Tibial nerve (tissue), 4 donors: ENCODE results near the gene PLEKHA6.

Experiments used
- EP300 ChIP-seq, 2 donors: sonication (generic); formaldehyde crosslinking; IDR thresholded peaks; one replicate each; pipeline ENCODE4 v1.6.1; 2017; ENCODE audit warnings: antibody characterized with exemption in 2 of 2, mild to moderate bottlenecking in 1 of 2
- POLR2A ChIP-seq, 2 donors: fragments of 450-650 bp; IDR thresholded peaks; one replicate each; pipeline ENCODE4 v1.6.1; 2017; ENCODE audit warnings: antibody characterized with exemption in 2 of 2, mild to moderate bottlenecking in 2 of 2, moderate library complexity in 2 of 2
- TF ChIP-seq, protein P1 (sequence below), 5 experiments: fragments of 200-600 bp in 3 of 5; fragments of 450-650 bp in 2 of 5; sonication (generic) in 3 of 5; IDR thresholded peaks; one replicate each; pipeline ENCODE4 v1.5.1; 2016 to 2019; ENCODE audit warnings: antibody characterized with exemption in 5 of 5, mild to moderate bottlenecking in 3 of 5, moderate library complexity in 2 of 5

DNA sequence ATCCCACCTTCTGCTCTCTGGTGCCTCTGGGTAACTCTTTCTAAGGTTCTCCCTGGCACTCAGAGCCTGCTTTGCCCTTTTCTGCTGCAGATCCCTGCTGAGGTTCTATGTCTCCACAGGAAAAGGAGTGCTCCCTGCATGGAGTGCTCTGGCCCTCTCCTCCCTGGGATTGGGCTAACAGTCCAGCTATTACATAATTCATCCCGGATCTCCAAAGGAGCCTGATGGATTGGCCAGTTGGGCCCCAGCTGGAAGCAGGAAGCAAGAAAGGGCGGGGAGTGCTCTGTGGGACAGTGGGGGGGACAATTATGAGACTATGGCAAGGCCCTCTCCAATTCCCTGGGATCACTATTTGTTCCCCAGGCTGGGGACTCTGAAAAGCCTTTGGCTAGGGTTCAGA lies 94.1 kb downstream of the PLEKHA6 start:
- TF ChIP-seq, protein P1, sequence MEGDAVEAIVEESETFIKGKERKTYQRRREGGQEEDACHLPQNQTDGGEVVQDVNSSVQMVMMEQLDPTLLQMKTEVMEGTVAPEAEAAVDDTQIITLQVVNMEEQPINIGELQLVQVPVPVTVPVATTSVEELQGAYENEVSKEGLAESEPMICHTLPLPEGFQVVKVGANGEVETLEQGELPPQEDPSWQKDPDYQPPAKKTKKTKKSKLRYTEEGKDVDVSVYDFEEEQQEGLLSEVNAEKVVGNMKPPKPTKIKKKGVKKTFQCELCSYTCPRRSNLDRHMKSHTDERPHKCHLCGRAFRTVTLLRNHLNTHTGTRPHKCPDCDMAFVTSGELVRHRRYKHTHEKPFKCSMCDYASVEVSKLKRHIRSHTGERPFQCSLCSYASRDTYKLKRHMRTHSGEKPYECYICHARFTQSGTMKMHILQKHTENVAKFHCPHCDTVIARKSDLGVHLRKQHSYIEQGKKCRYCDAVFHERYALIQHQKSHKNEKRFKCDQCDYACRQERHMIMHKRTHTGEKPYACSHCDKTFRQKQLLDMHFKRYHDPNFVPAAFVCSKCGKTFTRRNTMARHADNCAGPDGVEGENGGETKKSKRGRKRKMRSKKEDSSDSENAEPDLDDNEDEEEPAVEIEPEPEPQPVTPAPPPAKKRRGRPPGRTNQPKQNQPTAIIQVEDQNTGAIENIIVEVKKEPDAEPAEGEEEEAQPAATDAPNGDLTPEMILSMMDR (IDR thresholded peaks at IDR 0.05), result no peak
- TF ChIP-seq POLR2A (IDR thresholded peaks at IDR 0.05) (no peak), EP300 (IDR thresholded peaks at IDR 0.05) (no peak)
